Right hindlimb (tissue), 1 donor: ENCODE results near the gene FXR2.

ENCODE experiments used
- DNase-seq: peaks from one replicate; pipeline ENCODE4 v3.0.0-alpha.2; 2018

Gene FXR2

DNA sequence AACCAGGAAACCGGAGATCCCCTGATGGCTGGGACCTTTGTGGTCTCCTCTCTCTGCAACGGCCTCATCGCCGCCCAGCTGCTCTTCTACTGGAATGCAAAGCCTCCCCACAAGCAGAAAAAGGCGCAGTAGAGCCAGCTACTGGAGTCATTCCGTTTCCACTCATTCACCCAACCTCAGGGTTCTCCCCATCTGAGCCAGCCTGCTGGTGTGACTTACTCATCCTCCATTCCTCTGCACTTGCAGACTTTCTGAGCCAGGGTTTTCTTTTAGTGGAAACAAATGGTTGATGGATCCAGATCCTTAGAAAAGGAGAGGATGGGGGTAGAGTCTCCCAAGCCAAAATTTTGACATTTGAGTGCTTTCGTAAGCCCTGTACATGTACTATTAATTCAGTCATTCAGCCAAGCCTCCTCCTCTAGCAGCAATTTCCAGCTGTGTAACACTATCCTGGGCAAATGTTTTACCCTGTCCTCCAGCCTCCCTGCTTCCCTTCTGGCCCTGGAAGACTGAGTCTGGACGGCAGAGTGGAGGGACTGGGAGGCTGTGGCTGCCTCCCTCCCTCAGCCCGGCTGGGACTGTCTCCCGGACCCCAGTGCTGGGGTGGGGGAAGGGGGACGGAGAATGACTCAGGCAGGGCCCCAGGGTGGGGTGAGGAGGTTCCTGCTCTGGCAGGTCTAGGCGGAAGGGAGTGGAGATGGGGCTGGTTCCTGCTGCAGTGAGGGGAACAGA lies 27.1 kb downstream of the FXR2 start:
- peak; percentile 51 for DNase-seq

DNA sequence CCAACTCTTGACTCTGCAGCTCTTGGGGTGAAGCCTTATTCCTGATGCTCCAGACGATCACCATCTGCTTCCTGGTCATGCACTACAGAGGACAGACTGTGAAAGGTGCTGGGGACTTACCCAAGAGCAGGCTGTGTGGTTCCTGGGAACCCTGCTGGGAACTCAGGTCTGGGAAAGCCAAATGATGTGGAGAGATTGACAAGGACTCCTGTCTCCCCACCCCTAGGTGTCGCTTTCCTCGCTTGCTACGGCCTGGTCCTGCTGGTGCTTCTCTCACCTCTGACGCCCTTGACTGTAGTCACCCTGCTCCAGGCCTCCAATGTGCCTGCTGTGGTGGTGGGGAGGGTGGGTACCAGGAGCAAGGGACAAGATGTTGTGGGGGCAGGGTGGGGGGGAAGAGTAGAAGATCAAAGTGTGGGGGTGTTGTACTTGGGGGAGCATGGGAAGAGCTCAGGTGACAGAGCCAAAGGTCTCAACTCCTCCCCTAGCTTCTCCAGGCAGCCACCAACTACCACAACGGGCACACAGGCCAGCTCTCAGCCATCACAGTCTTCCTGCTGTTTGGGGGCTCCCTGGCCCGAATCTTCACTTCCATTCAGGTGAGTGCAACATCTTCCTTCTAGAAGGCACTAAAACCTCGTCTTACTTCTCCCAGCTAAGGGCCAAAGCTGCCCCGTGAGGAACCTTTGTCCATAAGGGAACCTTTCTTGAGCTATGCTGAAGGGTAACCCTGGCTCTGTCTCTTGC lies 27.9 kb downstream of the FXR2 start:
- DNase-seq, result no peak

DNA sequence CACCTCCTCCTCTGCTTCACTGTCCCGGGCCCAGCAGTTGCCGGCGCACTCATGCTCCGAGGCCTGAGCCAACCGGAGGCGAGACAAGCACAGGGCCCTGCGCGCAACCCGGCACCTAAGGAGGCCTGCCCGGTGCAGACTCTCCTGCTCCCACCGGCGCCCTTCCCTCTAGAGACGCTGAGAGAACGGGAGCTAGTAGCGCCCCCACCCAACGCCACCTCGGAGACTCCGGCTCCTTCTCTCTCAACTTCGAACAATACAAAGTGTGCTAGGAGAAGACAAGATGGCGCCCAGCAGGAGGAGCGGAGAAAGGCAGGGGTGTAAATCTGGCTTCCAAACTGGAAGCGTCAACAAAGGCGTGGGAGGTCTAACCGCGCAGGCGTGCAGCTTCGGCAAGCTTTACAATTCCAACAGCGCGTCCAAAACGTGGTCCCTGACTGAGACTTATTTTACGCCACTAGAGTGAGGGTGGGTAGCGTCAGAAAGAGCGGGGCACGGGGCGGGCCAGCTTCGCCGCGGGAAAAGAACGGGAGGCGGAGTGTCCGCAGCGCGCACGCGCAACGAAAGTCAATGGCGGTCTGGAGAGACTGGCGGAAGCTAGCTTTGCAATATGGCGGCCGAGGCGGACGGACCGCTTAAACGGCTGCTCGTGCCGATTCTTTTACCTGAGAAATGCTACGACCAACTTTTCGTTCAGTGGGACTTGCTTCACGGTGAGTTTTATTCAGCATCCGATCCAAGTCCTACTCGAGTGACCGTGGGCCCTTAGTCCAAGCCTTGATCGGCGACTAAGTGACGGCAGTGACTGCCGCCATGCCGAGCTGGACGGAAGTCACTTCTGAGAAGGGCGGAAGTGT lies 31.2 kb downstream of the FXR2 start, which contains the start of gene MPDU1:
TSS of gene MPDU1 (plus strand) at position 600 of the 857 bp plus-strand sequence. CDS start at position 611, 11 bp downstream.
- DNase-seq, result peak; percentile 99

DNA sequence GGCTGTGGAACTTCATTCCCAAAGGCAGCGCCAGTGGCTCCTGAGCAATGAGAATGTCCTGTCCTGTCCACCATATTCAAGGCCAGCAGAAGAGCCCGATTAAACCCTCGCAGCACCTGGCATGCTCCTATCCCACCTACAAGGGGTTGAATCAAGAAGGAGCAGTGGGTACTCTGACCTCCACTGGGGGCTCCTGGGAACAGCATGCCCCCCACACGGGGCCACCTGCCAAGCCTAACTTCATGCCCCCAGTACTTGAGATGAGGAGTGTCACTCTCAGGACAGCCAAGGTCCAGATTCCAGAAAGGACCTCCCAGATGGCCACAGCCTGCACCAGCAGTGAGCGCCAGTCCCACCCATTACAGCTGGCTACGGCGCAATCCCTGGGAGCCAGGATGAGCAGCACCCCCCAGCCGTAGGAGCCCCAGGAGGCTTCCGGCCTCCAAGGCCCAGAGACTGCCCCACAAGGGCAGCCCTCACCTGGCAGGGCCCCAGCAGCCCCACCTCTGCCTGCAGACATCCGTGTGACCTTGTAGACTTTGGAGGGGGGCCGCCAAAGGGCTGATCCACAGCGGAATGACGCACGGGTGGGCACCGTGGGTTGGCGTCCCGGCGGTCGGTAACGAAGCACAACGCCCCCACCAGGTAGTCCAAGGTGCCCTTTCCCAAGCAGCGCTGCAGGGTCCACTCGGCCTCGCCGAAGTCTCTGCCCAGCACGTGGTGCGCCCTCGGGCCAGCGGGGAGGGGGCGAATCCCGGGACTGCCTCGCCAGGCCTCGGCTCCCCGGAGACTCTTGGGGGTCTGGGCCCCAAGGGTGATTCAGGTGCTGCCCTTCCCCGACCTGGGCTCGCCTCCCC lies 32.1 kb downstream of the FXR2 start:
- DNase-seq, result peak; percentile 44

DNA sequence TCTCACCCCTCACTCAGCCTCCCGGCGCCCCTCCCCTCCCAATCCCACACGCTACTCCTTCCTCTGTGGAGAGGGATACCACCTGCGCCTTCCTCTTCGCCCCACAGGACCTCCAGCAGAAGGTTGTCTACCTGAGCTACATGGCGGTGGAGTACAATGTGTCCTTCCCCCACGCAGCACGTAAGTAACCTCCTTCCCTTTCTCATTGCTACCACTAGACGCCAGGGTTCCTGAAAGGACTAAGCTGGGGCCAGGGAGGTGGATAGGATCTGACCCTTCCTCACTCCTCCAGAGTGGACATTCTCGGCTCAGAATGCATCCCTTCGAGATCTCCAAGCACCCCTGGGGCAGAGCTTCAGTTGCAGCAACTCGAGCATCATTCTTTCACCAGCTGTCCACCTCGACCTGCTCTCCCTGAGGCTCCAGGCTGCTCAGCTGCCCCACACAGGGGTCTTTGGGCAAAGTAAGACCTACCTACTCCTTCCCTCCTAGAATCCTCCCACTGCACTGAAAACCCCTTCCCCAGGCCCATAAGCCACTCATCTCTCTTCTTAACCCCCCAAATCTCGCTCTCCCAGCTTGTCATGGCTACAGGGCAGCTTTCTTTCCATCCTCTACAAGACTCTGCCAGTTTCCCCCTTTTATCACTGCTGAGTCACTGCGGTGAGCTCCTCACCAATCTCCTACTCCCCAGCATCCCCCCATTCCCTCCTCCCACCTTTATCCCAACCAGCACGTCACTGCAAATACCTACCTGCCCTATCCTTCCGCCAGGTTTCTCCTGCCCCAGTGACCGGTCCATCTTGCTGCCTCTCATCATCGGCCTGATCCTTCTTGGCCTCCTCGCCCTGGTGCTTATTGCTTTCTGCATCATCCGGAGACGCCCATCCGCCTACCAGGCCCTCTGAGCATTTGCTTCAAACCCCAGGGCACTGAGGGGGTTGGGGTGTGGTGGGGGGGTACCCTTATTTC lies 33.8 kb downstream of the FXR2 start:
- peak; percentile 21 for DNase-seq

DNA sequence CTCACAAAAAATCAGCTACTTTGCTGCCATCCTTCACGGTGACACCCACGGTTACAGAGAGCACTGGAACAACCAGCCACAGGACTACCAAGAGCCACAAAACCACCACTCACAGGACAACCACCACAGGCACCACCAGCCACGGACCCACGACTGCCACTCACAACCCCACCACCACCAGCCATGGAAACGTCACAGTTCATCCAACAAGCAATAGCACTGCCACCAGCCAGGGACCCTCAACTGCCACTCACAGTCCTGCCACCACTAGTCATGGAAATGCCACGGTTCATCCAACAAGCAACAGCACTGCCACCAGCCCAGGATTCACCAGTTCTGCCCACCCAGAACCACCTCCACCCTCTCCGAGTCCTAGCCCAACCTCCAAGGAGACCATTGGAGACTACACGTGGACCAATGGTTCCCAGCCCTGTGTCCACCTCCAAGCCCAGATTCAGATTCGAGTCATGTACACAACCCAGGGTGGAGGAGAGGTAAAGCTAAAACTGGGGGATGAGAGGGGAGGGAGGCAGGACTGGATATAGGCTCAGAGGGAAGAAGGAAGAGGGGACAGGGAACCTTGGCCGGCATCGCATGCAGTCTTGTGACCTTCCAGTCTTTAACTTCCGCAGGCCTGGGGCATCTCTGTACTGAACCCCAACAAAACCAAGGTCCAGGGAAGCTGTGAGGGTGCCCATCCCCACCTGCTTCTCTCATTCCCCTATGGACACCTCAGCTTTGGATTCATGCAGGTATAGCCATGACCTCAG lies 34.7 kb downstream of the FXR2 start:
- DNase-seq, result peak; percentile 22

DNA sequence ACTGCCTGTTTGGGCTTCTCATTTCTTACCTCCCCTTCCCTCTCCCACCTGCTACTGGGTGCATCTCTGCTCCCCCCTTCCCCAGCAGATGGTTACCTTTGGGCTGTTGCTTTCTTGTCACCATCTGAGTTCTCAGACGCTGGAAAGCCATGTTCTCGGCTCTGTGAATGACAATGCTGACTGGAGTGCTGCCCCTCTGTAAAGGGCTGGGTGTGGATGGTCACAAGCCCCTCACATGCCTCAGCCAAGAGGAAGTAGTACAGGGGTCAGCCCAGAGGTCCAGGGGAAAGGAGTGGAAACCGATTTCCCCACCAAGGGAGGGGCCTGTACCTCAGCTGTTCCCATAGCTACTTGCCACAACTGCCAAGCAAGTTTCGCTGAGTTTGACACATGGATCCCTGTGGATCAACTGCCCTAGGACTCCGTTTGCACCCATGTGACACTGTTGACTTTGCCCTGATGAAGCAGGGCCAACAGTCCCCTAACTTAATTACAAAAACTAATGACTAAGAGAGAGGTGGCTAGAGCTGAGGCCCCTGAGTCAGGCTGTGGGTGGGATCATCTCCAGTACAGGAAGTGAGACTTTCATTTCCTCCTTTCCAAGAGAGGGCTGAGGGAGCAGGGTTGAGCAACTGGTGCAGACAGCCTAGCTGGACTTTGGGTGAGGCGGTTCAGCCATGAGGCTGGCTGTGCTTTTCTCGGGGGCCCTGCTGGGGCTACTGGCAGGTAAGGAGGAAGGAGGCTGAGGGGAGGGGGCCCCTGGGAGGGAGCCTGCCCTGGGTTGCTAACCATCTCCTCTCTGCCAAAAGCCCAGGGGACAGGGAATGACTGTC lies 35.5 kb downstream of the FXR2 start, which contains the start of gene CD68:
TSS of gene CD68 (plus strand) at position 638 of the 833 bp plus-strand sequence. CDS start at position 678, 40 bp downstream.
- peak; percentile 68 for DNase-seq

DNA sequence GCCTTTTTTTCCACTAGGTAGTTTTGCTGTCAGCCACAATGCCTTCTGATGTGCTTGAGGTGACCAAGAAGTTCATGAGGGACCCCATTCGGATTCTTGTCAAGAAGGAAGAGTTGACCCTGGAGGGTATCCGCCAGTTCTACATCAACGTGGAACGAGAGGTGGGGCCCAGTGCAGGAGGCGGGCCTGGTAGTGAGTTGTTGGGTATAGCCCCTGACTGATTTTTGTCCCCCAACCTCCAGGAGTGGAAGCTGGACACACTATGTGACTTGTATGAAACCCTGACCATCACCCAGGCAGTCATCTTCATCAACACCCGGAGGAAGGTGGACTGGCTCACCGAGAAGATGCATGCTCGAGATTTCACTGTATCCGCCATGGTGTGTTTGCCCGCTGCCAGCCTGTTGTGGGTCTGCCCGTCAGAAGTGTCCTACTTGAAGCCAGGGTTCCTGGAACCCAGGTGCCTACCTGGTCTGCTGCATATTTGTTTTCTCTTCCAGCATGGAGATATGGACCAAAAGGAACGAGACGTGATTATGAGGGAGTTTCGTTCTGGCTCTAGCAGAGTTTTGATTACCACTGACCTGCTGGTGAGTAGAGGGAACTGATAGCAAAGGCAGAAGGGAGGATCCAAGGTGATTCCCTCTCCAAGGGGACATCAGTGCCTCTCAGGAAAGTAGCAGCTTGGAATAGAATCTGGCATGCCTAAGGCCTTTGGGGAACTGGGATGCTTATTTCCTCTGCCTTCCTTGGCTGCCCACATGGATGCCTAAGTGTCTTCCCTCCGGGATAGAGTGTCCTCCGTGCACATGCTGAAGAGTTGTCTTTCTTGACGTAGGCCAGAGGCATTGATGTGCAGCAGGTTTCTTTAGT lies 37.1 kb downstream of the FXR2 start:
- no peak for DNase-seq

DNA sequence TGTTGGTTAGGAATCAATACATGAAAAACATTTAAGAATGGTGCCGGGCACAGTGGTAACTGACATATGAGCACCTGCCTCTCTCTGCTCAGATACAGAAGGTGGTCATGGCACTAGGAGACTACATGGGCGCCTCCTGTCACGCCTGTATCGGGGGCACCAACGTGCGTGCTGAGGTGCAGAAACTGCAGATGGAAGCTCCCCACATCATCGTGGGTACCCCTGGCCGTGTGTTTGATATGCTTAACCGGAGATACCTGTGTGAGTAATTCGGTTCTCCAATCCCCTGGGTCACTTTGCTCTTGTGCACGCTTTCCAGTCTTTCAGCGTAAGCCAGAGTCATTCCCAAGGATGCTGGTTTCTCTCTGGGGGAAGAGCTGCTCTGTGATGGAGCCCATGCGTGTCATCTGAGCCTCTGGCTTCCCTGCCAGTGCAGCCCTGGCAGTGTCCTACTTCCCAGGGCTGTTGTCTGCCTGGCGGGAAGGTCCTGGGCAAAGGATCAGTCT lies 38.2 kb downstream of the FXR2 start:
- no peak for DNase-seq

DNA sequence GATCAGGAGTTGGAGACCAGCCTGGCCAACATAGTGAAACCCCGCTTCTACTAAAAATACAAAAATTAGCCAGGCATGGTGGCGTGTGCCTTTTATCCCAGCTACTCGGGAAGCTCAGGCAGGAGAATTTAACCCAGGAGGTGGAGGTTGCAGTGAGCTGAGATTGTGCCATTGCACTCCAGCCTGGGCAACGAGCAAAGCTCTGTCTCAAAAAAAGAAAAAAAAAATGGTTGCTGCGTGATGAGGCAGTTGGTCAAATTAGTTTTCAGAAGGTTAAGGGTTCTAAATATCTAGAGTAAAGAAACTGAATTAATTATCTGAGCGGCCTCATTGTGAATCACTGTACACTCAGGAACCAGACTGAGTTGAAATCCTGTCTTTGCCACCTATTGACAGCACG lies 38.7 kb downstream of the FXR2 start:
- no peak for DNase-seq

DNA sequence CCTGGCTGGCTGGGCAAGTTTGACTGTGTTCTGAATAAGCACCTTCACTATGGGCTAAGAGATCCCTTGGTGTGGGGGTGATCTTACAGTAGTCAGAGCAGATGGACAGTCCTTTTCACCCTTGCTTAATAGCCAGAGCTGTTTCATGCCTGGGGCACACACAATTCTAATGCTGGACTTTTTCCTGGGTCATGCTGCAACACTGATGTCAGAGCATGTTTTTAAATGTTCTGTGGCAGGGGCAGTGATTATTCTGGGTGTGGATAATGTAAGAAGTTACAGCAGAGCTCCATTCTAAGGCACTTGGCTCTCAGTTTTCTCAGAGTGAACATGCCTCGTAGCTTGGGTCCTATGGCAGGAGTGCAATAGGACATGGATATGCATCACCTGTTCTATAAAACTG lies 39.2 kb downstream of the FXR2 start:
- DNase-seq, result no peak

DNA sequence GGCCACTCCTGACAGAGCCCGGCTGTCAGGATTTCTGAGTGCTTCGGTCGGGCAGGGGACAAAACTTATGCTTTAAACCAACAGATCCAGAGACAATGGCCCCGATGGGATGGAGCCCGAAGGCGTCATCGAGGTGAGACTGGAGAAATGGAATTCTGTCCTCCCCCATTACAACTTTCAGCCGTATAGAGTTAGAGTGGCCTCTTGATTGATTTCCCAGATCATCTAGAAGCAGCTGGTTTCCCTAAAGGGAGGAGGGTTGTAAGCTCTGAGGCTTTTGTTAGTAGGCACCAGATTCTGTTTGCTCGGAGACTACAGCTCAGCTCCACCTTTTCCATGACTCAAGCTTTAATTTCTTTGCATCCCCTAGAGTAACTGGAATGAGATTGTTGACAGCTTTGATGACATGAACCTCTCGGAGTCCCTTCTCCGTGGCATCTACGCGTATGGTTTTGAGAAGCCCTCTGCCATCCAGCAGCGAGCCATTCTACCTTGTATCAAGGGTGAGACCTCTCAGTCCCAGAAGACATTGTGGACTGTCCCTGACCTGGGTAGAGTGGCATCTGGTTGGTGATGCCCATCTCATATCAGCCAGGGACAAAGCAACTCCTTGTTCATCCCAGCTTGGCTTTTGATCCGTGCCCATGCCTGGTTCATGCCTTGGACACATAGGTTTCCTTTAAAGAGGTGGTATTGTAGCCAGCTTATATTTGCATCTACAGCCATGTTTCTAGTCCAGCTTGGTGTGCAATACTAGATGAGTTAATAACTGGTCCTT lies 40.3 kb downstream of the FXR2 start:
- DNase-seq, result no peak

DNA sequence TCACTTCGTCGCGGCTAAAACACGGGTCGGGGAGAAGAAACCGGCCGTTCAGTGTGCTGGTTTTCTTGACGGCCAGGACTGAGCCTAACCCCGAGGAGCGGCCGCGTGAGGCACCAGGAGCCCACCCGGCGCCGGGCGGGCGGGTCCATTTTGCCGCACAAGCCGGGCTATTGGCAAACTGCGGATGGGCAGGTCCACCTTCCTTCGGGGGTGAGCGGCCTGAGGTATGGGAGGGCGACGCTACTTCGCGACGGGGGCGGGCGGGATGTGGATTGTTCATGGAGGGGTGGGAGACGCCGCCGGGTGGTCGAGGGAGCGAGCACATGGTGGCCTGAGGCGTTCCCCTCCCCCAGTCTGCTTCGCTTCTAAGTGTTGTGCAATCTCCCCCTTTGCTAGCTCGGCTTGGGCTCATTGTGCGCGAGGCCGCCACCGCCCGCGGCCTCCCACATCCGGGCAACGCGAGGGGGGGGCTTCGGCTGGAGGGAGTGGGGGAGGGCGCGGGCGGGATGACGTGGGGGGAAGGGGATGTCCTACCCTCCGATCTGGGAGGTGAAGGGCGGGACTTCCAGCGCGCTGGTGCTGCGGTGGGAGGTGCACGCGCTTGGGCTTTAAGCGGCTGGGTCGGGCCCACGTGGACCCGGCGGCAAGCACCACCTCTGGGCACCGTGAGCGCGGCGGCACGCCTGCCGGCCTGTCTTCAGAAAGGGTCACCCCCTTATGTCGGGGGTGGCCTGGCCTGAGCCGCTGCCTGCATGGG lies 41.2 kb downstream of the FXR2 start:
- DNase-seq, result peak; percentile 94

DNA sequence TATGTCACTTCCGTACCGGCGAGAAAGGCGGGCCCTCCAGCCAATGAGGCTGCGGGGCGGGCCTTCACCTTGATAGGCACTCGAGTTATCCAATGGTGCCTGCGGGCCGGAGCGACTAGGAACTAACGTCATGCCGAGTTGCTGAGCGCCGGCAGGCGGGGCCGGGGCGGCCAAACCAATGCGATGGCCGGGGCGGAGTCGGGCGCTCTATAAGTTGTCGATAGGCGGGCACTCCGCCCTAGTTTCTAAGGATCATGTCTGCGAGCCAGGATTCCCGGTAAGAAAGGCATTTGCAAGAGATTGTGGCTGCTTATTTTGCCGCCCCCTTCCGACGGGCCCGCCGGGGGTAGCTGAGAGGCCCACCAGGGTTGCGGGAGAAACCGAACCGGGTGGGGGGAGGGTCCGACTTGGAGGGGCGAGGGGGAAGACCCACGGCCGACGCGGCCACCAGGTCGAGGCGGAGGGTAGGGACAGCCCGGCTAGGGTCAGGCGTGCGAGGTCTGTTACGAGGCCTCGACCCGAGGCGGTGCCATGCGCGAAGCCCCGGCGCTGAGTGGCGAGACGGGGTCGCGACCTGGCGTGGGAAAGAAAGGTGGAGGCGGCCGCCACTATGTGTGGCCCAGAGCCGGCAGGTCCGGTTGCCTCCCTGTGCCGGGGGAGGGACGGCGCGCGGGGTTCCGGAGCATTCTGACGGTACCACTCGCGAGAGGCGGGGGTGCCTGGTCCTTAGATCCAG lies 41.9 kb downstream of the FXR2 start:
- DNase-seq, result peak; percentile 100

DNA sequence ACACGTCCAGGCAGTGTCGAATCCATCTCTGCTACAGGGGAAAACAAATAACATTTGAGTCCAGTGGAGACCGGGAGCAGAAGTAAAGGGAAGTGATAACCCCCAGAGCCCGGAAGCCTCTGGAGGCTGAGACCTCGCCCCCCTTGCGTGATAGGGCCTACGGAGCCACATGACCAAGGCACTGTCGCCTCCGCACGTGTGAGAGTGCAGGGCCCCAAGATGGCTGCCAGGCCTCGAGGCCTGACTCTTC lies 42.4 kb downstream of the FXR2 start:
- DNase-seq, result no peak

DNA sequence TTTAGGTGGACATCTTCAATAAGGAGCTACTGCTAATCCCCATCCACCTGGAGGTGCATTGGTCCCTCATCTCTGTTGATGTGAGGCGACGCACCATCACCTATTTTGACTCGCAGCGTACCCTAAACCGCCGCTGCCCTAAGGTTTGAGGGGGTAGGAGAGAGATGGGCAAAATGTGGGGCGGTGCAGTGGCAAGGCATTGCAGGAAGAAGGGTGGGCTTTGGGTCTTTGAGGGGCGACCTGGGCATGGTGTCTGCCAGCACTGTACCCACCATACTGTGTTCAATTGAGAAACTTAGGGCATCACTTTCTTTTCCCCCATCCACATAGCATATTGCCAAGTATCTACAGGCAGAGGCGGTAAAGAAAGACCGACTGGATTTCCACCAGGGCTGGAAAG lies 44.3 kb downstream of the FXR2 start:
- DNase-seq, result no peak
